ENCODE data around the gene PSAPL1.

Gene PSAPL1

GRCh38 chr4:7434766-7435150, at the start of gene PSAPL1:
Gene PSAPL1, minus strand, starts transcription at chr4:7434930. Its CDS starts 51 bp downstream, at chr4:7434879.
- no peak for ATAC-seq (ENCODE audit: insufficient read depth, low read depth)
- Histone ChIP-seq H4K20me1 (ENCODE audit: insufficient read depth, low read length) (peaks cover 5% of the 10 kb centered on the region; the same call in 1 of the 2 replicates), H3K4me1 (ENCODE audit: insufficient read depth, low read length) (no peaks in the 10 kb centered on the region), H3K4me2 (ENCODE audit: insufficient read depth, low read length) (no peak within 1 kb of the TSS), H3K9me3 (ENCODE audit: insufficient read depth, low read length, severe bottlenecking) (no peaks in the 10 kb centered on the region), H3K27ac (ENCODE audit: low read length) (no peak within 1 kb of the TSS), H3K27me3 (ENCODE audit: insufficient read depth, low read length, poor library complexity) (no peaks in the 10 kb centered on the region), H3K36me3 (ENCODE audit: insufficient read depth, low read length) (no peaks in the 10 kb centered on the region), H3K79me2 (ENCODE audit: insufficient read depth, low read length) (no peaks in the 10 kb centered on the region), H3K4me3 (ENCODE audit: low read depth in 1 of 2, low read length in 2 of 2) (no peak within 1 kb of the TSS), H2AFZ (ENCODE audit: low read depth, low read length) (no peak within 1 kb of the TSS), H3K9ac (ENCODE audit: low read depth, low read length) (no peak within 1 kb of the TSS)
- no peak for DNase-seq
- no peak for TF ChIP-seq EZH2 (IDR thresholded peaks at IDR 0.05; ENCODE audit: borderline replicate concordance, low read depth, low read length, severe bottlenecking)

- Histone ChIP-seq H3K9me3 (ENCODE audit: insufficient read depth, low read length, severe bottlenecking) (no peaks in the 10 kb centered on the region), H3K79me2 (ENCODE audit: insufficient read depth, low read length) (no peaks in the 10 kb centered on the region), H2AFZ (ENCODE audit: low read depth, low read length) (no peak overlapping the region), H3K4me2 (ENCODE audit: insufficient read depth, low read length) (no peak overlapping the region), H3K9ac (ENCODE audit: low read depth, low read length) (no peak overlapping the region), H3K27ac (ENCODE audit: low read length) (no peak overlapping the region), H3K27me3 (ENCODE audit: insufficient read depth, low read length, poor library complexity) (no peaks in the 10 kb centered on the region), H4K20me1 (ENCODE audit: insufficient read depth, low read length) (peaks cover 3% of the 10 kb centered on the region; the same call in 1 of the 2 replicates), H3K36me3 (ENCODE audit: insufficient read depth, low read length) (no peaks in the 10 kb centered on the region), H3K4me1 (ENCODE audit: insufficient read depth, low read length) (no peaks in the 10 kb centered on the region), H3K4me3 (ENCODE audit: low read depth in 1 of 2, low read length in 2 of 2) (no peak overlapping the region)
- ATAC-seq (ENCODE audit: insufficient read depth, low read depth) (no peak), DNase-seq (no peak)
- TF ChIP-seq CTCF (IDR thresholded peaks at IDR 0.05; ENCODE audit: borderline replicate concordance, extremely low read depth, low read length, poor library complexity, severe bottlenecking): no peak
- TF ChIP-seq EZH2 (IDR thresholded peaks at IDR 0.05; ENCODE audit: borderline replicate concordance, low read depth, low read length, severe bottlenecking): no peak
These were observed 46.5 kb upstream of the PSAPL1 start for GRCh38 chr4:7481227-7481626.

GRCh38 chr4:7480423-7480822, 45.7 kb upstream of the PSAPL1 start:
- no peaks in the 10 kb centered on the region for H3K4me1 ChIP-seq (ENCODE audit: insufficient read depth, low read length)
- no peak overlapping the region for H3K27ac ChIP-seq (ENCODE audit: low read length)
- no peak overlapping the region for H3K4me3 ChIP-seq (ENCODE audit: low read depth in 1 of 2, low read length in 2 of 2)
- no peak for DNase-seq
- H3K9ac ChIP-seq (ENCODE audit: low read depth, low read length): no peak overlapping the region
- TF ChIP-seq EZH2 (IDR thresholded peaks at IDR 0.05; ENCODE audit: borderline replicate concordance, low read depth, low read length, severe bottlenecking) (no peak), CTCF (IDR thresholded peaks at IDR 0.05; ENCODE audit: borderline replicate concordance, extremely low read depth, low read length, poor library complexity, severe bottlenecking) (no peak)
- H3K79me2 ChIP-seq (ENCODE audit: insufficient read depth, low read length): no peaks in the 10 kb centered on the region
- no peaks in the 10 kb centered on the region for H3K36me3 ChIP-seq (ENCODE audit: insufficient read depth, low read length)
- peaks cover 3% of the 10 kb centered on the region; the same call in 1 of the 2 replicates for H4K20me1 ChIP-seq (ENCODE audit: insufficient read depth, low read length)
- H2AFZ ChIP-seq (ENCODE audit: low read depth, low read length): no peak overlapping the region
- H3K27me3 ChIP-seq (ENCODE audit: insufficient read depth, low read length, poor library complexity): no peaks in the 10 kb centered on the region
- H3K4me2 ChIP-seq (ENCODE audit: insufficient read depth, low read length): no peak overlapping the region
- no peaks in the 10 kb centered on the region for H3K9me3 ChIP-seq (ENCODE audit: insufficient read depth, low read length, severe bottlenecking)
- ATAC-seq (ENCODE audit: insufficient read depth, low read depth): no peak

GRCh38 chr4:7478665-7479064, 43.9 kb upstream of the PSAPL1 start:
- Histone ChIP-seq H4K20me1 (ENCODE audit: insufficient read depth, low read length) (no peaks in the 10 kb centered on the region), H3K79me2 (ENCODE audit: insufficient read depth, low read length) (no peaks in the 10 kb centered on the region), H3K9ac (ENCODE audit: low read depth, low read length) (no peak overlapping the region), H3K4me3 (ENCODE audit: low read depth in 1 of 2, low read length in 2 of 2) (no peak overlapping the region), H3K9me3 (ENCODE audit: insufficient read depth, low read length, severe bottlenecking) (no peaks in the 10 kb centered on the region), H3K27ac (ENCODE audit: low read length) (no peak overlapping the region), H3K27me3 (ENCODE audit: insufficient read depth, low read length, poor library complexity) (no peaks in the 10 kb centered on the region), H3K4me2 (ENCODE audit: insufficient read depth, low read length) (no peak overlapping the region), H3K4me1 (ENCODE audit: insufficient read depth, low read length) (no peaks in the 10 kb centered on the region), H2AFZ (ENCODE audit: low read depth, low read length) (no peak overlapping the region), H3K36me3 (ENCODE audit: insufficient read depth, low read length) (no peaks in the 10 kb centered on the region)
- no peak for ATAC-seq (ENCODE audit: insufficient read depth, low read depth)
- TF ChIP-seq EZH2 (IDR thresholded peaks at IDR 0.05; ENCODE audit: borderline replicate concordance, low read depth, low read length, severe bottlenecking) (no peak), CTCF (IDR thresholded peaks at IDR 0.05; ENCODE audit: borderline replicate concordance, extremely low read depth, low read length, poor library complexity, severe bottlenecking) (no peak)
- no peak for DNase-seq
